ENCODE data around the gene HHAT. TPM values are rescaled to one million over a fixed set of nuclear protein-coding genes. Genes with fewer than 3 reads are reported as not detected.

The HHAT gene
- total and polyA plus RNA-seq, 5 donors, result 1.6 to 2.8 (median 2.3) TPM

DNA sequence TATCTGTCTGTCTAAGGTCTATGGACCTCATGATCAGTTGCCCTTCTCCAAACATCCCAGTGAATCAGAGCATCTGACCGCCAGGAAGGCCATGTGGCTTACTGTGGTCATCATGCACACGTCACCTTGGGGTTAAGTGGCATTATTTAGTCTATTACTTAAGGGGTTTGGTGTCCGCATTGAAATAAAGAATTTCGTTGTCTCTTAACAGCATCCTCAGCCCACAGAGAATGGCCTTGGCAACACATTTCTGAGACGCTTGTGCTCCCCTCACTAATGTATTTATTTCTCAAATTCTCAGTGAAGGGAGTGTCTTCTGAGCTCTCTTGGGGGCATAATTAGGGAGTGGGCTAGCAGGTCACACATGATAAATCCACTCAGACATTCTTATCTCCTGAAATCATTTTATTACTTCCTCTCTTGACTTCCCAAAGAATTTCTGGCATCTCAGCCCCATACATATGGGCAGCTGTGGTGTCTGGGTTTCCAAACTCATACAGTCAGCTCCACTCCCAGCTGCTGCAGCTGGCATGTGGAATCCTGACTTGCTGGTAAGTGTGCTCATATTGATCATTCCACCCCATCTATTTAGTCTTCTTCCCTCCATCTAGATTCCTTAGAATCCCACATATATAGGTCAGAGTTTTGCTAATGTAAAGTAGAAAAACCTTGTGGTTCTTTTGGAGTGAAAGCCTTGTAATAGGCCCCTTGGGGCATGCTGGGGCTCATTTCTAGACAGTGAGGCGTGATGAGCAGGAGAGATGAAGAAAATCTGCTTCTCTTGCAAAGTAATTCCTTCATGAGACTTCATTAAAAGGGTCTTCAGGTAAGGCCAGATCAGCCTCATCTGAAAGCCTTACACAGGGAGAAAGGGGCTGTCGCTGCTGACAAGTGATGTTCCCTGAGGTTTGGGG is 110.5 kb downstream of the HHAT start:
- Histone ChIP-seq H3K27me3 (ENCODE audit: control insufficient read depth, insufficient read depth) (no peaks in the 10 kb centered on the region), H3K4me1 (ENCODE audit: control insufficient read depth, insufficient read depth, low read length) (no peaks in the 10 kb centered on the region), H3K9me3 (ENCODE audit: control insufficient read depth, low read length) (no peaks in the 10 kb centered on the region), H3K27ac (ENCODE audit: low read length) (no peak overlapping the region), H3K4me3 (ENCODE audit: low read length) (no peak overlapping the region)
- intact Hi-C loops (cut with DNase I), result no loop called here
- ATAC-seq (no peak), DNase-seq (no peak)
- WGBS, result 69% methylated on average over 7 of the region's 7 CpGs

DNA sequence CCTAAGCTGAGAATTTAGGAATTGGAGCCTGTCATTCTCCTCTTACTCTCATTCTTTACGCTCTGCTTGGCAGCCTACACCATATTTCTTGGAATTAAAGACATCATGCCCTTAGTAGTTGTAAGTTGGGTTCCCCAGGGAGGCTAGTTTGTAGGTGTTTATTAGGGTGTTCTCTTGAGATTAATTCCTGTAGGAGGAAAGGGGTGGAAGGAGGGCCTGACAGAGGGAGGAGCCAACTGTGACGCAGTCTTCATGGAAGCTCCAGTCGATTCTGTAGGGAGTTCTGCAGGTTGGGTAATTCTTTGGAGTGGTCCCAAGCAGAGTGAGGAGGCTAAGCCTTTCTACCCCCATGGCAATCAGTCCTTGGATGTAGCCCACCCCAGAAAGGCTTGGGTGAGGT is 111.4 kb downstream of the HHAT start:
- intact Hi-C loops (cut with DNase I), result no loop called here
- no peak for DNase-seq
- no peak overlapping the region for H3K27ac ChIP-seq (ENCODE audit: low read length)
- no peaks in the 10 kb centered on the region for H3K4me1 ChIP-seq (ENCODE audit: control insufficient read depth, insufficient read depth, low read length)
- ATAC-seq, result no peak
- 87% methylated on average over 3 of the region's 3 CpGs for WGBS
- H3K4me3 ChIP-seq (ENCODE audit: low read length), result no peak overlapping the region
- no peaks in the 10 kb centered on the region for H3K27me3 ChIP-seq (ENCODE audit: control insufficient read depth, insufficient read depth)
- H3K9me3 ChIP-seq (ENCODE audit: control insufficient read depth, low read length), result no peaks in the 10 kb centered on the region

DNA sequence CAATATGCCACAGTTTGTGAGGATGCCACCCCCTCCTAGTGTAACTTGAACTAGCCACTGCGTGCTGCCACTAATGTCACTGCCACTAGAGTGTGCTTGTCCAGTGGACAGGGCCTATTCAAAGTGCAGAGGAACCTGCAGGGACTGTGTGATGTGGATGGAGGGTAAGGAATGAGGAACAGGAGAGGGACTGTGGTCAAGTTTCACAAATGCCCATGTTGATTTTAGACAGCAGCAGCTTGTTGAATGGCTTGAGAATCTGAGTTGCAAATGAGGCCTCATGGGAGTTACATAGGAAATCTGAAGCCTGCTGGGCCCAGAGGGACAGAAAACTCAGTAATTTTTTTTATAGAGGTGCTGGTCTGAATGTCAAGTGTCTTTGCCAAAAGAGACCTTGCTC is 112.3 kb downstream of the HHAT start:
- H3K4me3 ChIP-seq (ENCODE audit: low read length), result no peak overlapping the region
- no peak for DNase-seq
- intact Hi-C loops (cut with DNase I), result no loop called here

GRCh38 chr1:210445485-210445884 is 116.8 kb downstream of the HHAT start:
- no peak for DNase-seq
- Histone ChIP-seq H3K4me3 (ENCODE audit: low read length) (no peak overlapping the region), H3K9me3 (ENCODE audit: control insufficient read depth, low read length) (no peaks in the 10 kb centered on the region), H3K27ac (ENCODE audit: low read length) (no peak overlapping the region), H3K27me3 (ENCODE audit: control insufficient read depth, insufficient read depth) (no peaks in the 10 kb centered on the region), H3K4me1 (ENCODE audit: control insufficient read depth, insufficient read depth, low read length) (no peaks in the 10 kb centered on the region)
- no peak for ATAC-seq
- intact Hi-C loops (cut with DNase I), result no loop called here

More for the DNA sequence above, 112.3 kb downstream of the HHAT start:
- Histone ChIP-seq H3K4me1 (ENCODE audit: control insufficient read depth, insufficient read depth, low read length) (no peaks in the 10 kb centered on the region), H3K9me3 (ENCODE audit: control insufficient read depth, low read length) (no peaks in the 10 kb centered on the region), H3K27me3 (ENCODE audit: control insufficient read depth, insufficient read depth) (no peaks in the 10 kb centered on the region), H3K27ac (ENCODE audit: low read length) (no peak overlapping the region)
- 96% methylated on average over 1 of the region's 1 CpG for WGBS
- ATAC-seq, result no peak

DNA sequence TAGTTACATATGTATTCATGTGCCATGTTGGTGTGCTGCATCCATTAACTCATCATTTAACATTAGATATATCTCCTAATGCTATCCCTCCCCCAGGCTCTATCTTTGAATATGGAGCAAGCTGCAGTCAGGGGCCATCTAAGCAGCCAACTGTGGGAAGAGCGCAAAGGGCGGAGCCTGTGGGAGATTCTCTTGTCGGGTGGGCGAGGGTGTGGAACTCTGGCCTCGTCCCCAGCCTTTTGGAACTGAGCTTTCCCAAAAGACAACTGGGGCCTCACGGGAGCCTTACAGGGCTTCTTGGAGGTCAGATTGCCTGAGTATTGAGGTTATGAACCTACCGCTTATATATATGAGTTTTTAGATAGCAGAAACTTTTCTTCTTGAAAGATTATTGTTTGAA is 117.2 kb downstream of the HHAT start:
- Histone ChIP-seq H3K9me3 (ENCODE audit: control insufficient read depth, low read length) (no peaks in the 10 kb centered on the region), H3K27ac (ENCODE audit: low read length) (no peak overlapping the region), H3K27me3 (ENCODE audit: control insufficient read depth, insufficient read depth) (no peaks in the 10 kb centered on the region), H3K4me1 (ENCODE audit: control insufficient read depth, insufficient read depth, low read length) (no peaks in the 10 kb centered on the region), H3K4me3 (ENCODE audit: low read length) (no peak overlapping the region)
- 78% methylated on average over 7 of the region's 7 CpGs for WGBS
- ATAC-seq (no peak), DNase-seq (no peak)
- intact Hi-C loops (cut with DNase I), result no loop called here

DNA sequence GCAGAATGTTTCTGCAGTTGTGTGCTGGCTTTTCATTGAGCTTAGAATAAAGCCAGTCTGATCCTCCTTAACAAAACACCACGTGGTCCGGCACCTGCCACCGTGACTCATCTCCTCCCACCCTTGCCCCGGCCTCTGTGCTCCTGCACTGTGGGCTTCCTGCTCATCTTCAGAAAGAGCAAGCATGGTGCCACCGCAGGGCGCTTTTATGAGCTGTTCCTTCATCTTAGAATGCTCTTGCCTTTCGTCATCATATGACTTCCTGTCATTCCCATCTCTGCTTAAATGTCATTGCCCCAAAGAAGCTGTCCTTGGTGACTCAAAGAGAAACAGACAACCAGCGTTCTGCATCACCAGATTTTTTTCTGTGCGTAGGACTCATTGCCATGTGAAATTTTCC is 117.8 kb downstream of the HHAT start:
- no peaks in the 10 kb centered on the region for H3K27me3 ChIP-seq (ENCODE audit: control insufficient read depth, insufficient read depth)
- no peak overlapping the region for H3K27ac ChIP-seq (ENCODE audit: low read length)
- H3K4me1 ChIP-seq (ENCODE audit: control insufficient read depth, insufficient read depth, low read length), result no peaks in the 10 kb centered on the region
- H3K4me3 ChIP-seq (ENCODE audit: low read length), result no peak overlapping the region
- DNase-seq (no peak), ATAC-seq (no peak)
- WGBS, result 66% methylated on average over 9 of the region's 9 CpGs
- intact Hi-C loops (cut with DNase I), result no loop called here
- no peaks in the 10 kb centered on the region for H3K9me3 ChIP-seq (ENCODE audit: control insufficient read depth, low read length)

DNA sequence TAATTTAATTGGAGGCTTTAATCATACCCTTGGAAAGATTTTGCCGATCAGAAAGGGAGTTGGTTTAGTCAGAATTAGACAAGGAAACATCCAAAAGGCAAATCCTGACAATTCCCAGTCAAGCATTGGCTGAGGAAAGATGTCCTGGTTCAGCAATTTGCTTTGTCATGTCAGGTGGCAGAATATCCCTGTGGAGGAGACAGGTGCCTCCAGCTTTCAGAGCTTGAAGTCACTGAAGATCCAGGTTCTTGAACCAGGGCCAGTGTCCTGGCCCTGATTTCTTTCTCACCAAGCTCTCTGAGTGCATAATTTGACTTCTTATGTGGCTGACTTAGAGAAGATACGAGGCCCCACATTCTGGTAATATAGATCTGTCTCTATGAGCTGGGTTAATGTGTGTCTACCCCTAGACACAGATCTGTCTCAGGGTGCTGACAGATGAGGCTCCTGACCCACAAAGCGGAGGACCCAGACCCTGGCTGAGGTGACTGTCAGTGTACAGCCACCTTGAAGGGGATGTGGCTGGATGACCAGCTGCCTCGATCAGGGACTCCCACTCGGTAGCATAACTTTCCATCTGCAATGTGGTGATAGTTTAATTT is 118.9 kb downstream of the HHAT start:
- H3K4me1 ChIP-seq (ENCODE audit: control insufficient read depth, insufficient read depth, low read length), result no peaks in the 10 kb centered on the region
- DNase-seq (no peak), ATAC-seq (no peak)
- H3K4me3 ChIP-seq (ENCODE audit: low read length), result no peak overlapping the region
- H3K27ac ChIP-seq (ENCODE audit: low read length), result no peak overlapping the region
- no peaks in the 10 kb centered on the region for H3K27me3 ChIP-seq (ENCODE audit: control insufficient read depth, insufficient read depth)
- 85% methylated on average over 5 of the region's 5 CpGs for WGBS
- intact Hi-C loops (cut with DNase I), result loop anchor here in 3 of 4 donors (2.0 kb wide), 1 partner anchor 687 kb away; the partner anchor contains the start of gene KCNH1 (in 3 of the 3)
- no peaks in the 10 kb centered on the region for H3K9me3 ChIP-seq (ENCODE audit: control insufficient read depth, low read length)

GRCh38 chr1:210448297-210448892 is 119.7 kb downstream of the HHAT start:
- Histone ChIP-seq H3K4me1 (ENCODE audit: control insufficient read depth, insufficient read depth, low read length) (no peaks in the 10 kb centered on the region), H3K9me3 (ENCODE audit: control insufficient read depth, low read length) (no peaks in the 10 kb centered on the region), H3K27me3 (ENCODE audit: control insufficient read depth, insufficient read depth) (no peaks in the 10 kb centered on the region), H3K27ac (ENCODE audit: low read length) (no peak overlapping the region), H3K4me3 (ENCODE audit: low read length) (no peak overlapping the region)
- intact Hi-C loops (cut with DNase I), result loop anchor here in 3 of 4 donors (2.0 kb wide), 1 partner anchor 686 kb away; the partner anchor contains the start of gene KCNH1 (in 3 of the 3)
- ATAC-seq (peak in 1 of 2 donors; percentile 66), DNase-seq (no peak)
- WGBS, result 44% methylated on average over 4 of the region's 4 CpGs

GRCh38 chr1:210455840-210456603 is 127.3 kb downstream of the HHAT start:
- ATAC-seq (no peak), DNase-seq (no peak)
- no peaks in the 10 kb centered on the region for H3K4me1 ChIP-seq (ENCODE audit: control insufficient read depth, insufficient read depth, low read length)
- intact Hi-C loops (cut with DNase I), result no loop called here
- H3K27me3 ChIP-seq (ENCODE audit: control insufficient read depth, insufficient read depth), result no peaks in the 10 kb centered on the region
- H3K4me3 ChIP-seq (ENCODE audit: low read length), result no peak overlapping the region
- H3K9me3 ChIP-seq (ENCODE audit: control insufficient read depth, low read length), result no peaks in the 10 kb centered on the region
- 81% methylated on average over 8 of the region's 8 CpGs for WGBS
- H3K27ac ChIP-seq (ENCODE audit: low read length), result no peak overlapping the region

DNA sequence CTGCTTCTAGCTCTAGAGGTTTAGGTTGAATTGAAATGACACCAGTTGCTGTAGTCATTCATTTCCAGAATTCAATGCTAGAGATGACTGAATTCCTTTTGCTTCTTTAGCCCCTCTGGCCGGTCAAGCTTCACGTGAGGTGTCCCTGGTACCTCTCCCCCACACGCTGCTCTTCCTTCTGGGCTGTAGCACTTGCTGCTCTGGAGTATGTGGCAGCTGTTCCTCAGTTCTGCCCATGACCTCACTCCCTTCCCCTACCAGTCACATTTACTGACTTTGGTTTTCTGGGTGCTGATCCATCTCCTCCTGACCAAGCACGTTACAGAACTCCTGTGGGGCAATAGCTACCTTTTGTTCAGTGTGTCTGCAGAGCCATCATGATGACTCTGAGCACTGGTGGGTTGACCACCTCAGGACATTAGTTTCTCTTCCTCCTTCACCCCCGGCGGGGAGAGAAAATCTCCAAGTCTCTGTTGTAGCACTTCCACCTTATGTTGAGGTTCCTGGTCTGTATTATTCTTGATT is 128.1 kb downstream of the HHAT start:
- Histone ChIP-seq H3K4me1 (ENCODE audit: control insufficient read depth, insufficient read depth, low read length) (no peaks in the 10 kb centered on the region), H3K4me3 (ENCODE audit: low read length) (no peak overlapping the region), H3K9me3 (ENCODE audit: control insufficient read depth, low read length) (no peaks in the 10 kb centered on the region), H3K27ac (ENCODE audit: low read length) (no peak overlapping the region), H3K27me3 (ENCODE audit: control insufficient read depth, insufficient read depth) (no peaks in the 10 kb centered on the region)
- ATAC-seq (no peak), DNase-seq (no peak)
- 96% methylated on average over 6 of the region's 6 CpGs for WGBS
- intact Hi-C loops (cut with DNase I), result no loop called here

Data from right cardiac atrium (tissue), 5 donors.